HCT116 (cell line): ENCODE results near the gene MAEA. TPM values are rescaled to one million over a fixed set of nuclear protein-coding genes. Genes with fewer than 3 reads are reported as not detected.

ENCODE experiments used
- ATAC-seq: fragments of 200-7000 bp; cut with Tn5 transposase; 2 replicates; pipeline ENCODE4 v1.9.1; 2020; ENCODE audit warnings: mild to moderate bottlenecking, moderate library complexity
- BruUV-seq: library from RNA; stranded (reverse); fragments of 400-500 nt; replicated peaks from 2 replicates; lab custom pipeline; 2021; lab: Mats Ljungman, UMichigan
- CTCF ChIA-PET: fragments of 300-600 bp; sonication (Branson Sonifier 250); formaldehyde crosslinking; loops from one replicate; lab custom pipeline; 2021; ENCODE audit warnings: antibody characterized with exemption; lab: Charles Lee
- POLR2A ChIA-PET: fragments of 300-600, 350-600 bp; sonication (Branson Sonifier 250); formaldehyde crosslinking; loops from one replicate; lab custom pipeline; 2021; ENCODE audit warnings: antibody characterized with exemption; lab: Charles Lee
- RAD21 ChIA-PET, 2 experiments: fragments of 300-600 bp; sonication (Branson Sonifier 250); formaldehyde crosslinking; loops; one replicate each; lab custom pipeline; 2023; ENCODE audit warnings: low total read pairs in 2 of 2; ENCODE audit not compliant: uncharacterized antibody in 2 of 2, unreplicated experiment in 2 of 2, low non-redundant PET in 1 of 2; lab: Charles Lee
- DNase-seq: peaks from one replicate; pipeline ENCODE4 v3.0.0-alpha.2; 2010; ENCODE audit warnings: low read depth, low spot score
- H2AFZ ChIP-seq: fragments of 200-600 bp; shearing (Covaris generic), sonication (generic); 2 replicates; pipeline ENCODE4 v1.6.1; 2017; ENCODE audit warnings: low read depth, mixed run types, mixed read lengths, antibody characterized with exemption, low read length; ENCODE audit not compliant: poor library complexity, severe bottlenecking
- H3K27ac ChIP-seq: 2 replicates; pipeline ENCODE4 v1.5.1; 2012; ENCODE audit warnings: low read depth, low read length
- H3K27me3 ChIP-seq: fragments of 200-600 bp; sonication (generic); 2 replicates; pipeline ENCODE4 v1.6.1; 2016; ENCODE audit warnings: mixed run types, low read length, mixed read lengths; ENCODE audit not compliant: insufficient read depth
- H3K36me3 ChIP-seq, 2 experiments: fragments of 200-500 bp in 1 of 2; fragments of 200-600 bp in 1 of 2; sonication (Bioruptor generic) in 1 of 2; sonication (generic) in 1 of 2; 2 replicates each; pipeline versions ENCODE4 v1.5.1 to v1.6.1; 2014 to 2016; ENCODE audit warnings: low read length in 2 of 2, inconsistent platforms in 1 of 2, mixed read lengths in 1 of 2, mixed run types in 1 of 2; ENCODE audit not compliant: insufficient read depth in 2 of 2, control insufficient read depth in 1 of 2
- H3K4me1 ChIP-seq, 2 experiments: fragments of 200-600 bp in 1 of 2; sonication (generic) in 1 of 2; 2 replicates each; pipeline versions ENCODE4 v1.5.1 to v1.6.1; 2012 to 2017; ENCODE audit warnings: low read length in 2 of 2, inconsistent platforms in 1 of 2, mild to moderate bottlenecking in 1 of 2, mixed read lengths in 1 of 2, mixed run types in 1 of 2, moderate library complexity in 1 of 2; ENCODE audit not compliant: insufficient read depth in 2 of 2, control insufficient read depth in 1 of 2
- H3K4me2 ChIP-seq: fragments of 200-600 bp; sonication (generic); 2 replicates; pipeline ENCODE4 v1.6.1; 2017; ENCODE audit warnings: mixed run types, low read length, mixed read lengths
- H3K4me3 ChIP-seq, 2 experiments: fragments of 200-600 bp in 1 of 2; sonication (generic) in 1 of 2; replicated peaks in 1 of 2; 2 replicates each; pipeline ENCODE4 v1.5.1; 2011 to 2016; ENCODE audit warnings: low read length in 2 of 2, control low read depth in 1 of 2, low read depth in 1 of 2, mild to moderate bottlenecking in 1 of 2, mixed read lengths in 1 of 2, mixed run types in 1 of 2
- H3K79me2 ChIP-seq: fragments of 200-600 bp; sonication (generic); 2 replicates; pipeline ENCODE4 v1.6.1; 2017; ENCODE audit warnings: mild to moderate bottlenecking, mixed run types, low read length, moderate library complexity, mixed read lengths; ENCODE audit not compliant: insufficient read depth
- H3K9ac ChIP-seq: fragments of 200-600 bp; sonication (generic); 2 replicates; pipeline ENCODE4 v1.6.1; 2016; ENCODE audit warnings: low read length, mixed read lengths
- H3K9me2 ChIP-seq: fragments of 200-600 bp; sonication (generic), shearing (Covaris generic); 2 replicates; pipeline ENCODE4 v1.6.1; 2017; ENCODE audit warnings: mixed run types, mild to moderate bottlenecking, moderate library complexity; ENCODE audit not compliant: insufficient read depth
- H3K9me3 ChIP-seq, 2 experiments: fragments of 200-500 bp in 1 of 2; fragments of 200-600 bp in 1 of 2; sonication (Bioruptor generic) in 1 of 2; sonication (generic) in 1 of 2; 2 replicates each; pipeline ENCODE4 v1.6.1; 2014 to 2017; ENCODE audit warnings: low read length in 2 of 2, mixed read lengths in 2 of 2, inconsistent platforms in 1 of 2, low read depth in 1 of 2, mild to moderate bottlenecking in 1 of 2, mixed run types in 1 of 2, moderate library complexity in 1 of 2; ENCODE audit not compliant: control insufficient read depth in 1 of 2, insufficient read depth in 1 of 2
- H4K20me1 ChIP-seq: fragments of 200-600 bp; sonication (generic), shearing (Covaris generic); 2 replicates; pipeline ENCODE4 v1.6.1; 2017; ENCODE audit warnings: mixed run types, mild to moderate bottlenecking, moderate library complexity; ENCODE audit not compliant: insufficient read depth
- ATF3 ChIP-seq: IDR thresholded peaks from 2 replicates; pipeline ENCODE4 v1.6.1; 2012
- CEBPB ChIP-seq: IDR thresholded peaks from 2 replicates; pipeline ENCODE4 v1.6.1; 2012; ENCODE audit warnings: low read depth
- EGR1 ChIP-seq: IDR thresholded peaks from 2 replicates; pipeline ENCODE4 v1.6.1; 2012; ENCODE audit warnings: low read depth
- ELF1 ChIP-seq: IDR thresholded peaks from 2 replicates; pipeline ENCODE4 v1.6.1; 2012; ENCODE audit warnings: low read depth, borderline replicate concordance
- EZH2 ChIP-seq: fragments of 200-600 bp; sonication (generic); IDR thresholded peaks from 2 replicates; pipeline ENCODE4 v1.6.1; 2017; ENCODE audit warnings: antibody characterized with exemption, mixed run types
- FOSL1 ChIP-seq: IDR thresholded peaks from 2 replicates; pipeline ENCODE4 v1.6.1; 2012; ENCODE audit warnings: low read depth
- MAX ChIP-seq: IDR thresholded peaks from 2 replicates; pipeline ENCODE4 v1.6.1; 2012
- POLR2A ChIP-seq: IDR thresholded peaks from 2 replicates; pipeline ENCODE4 v1.7.0; 2011; ENCODE audit warnings: borderline replicate concordance; ENCODE audit not compliant: insufficient read depth, insufficient read length; ENCODE audit errors: extremely low read depth
- POLR2AphosphoS5 ChIP-seq: IDR thresholded peaks from 2 replicates; pipeline ENCODE4 v1.6.1; 2011; ENCODE audit warnings: mild to moderate bottlenecking, low read depth, low read length, moderate library complexity
- SP1 ChIP-seq: IDR thresholded peaks from 2 replicates; pipeline ENCODE4 v1.6.1; 2012; ENCODE audit warnings: low read depth
- ZBTB33 ChIP-seq: IDR thresholded peaks from 2 replicates; pipeline ENCODE4 v1.6.1; 2011; ENCODE audit warnings: mild to moderate bottlenecking, low read length, moderate library complexity; ENCODE audit not compliant: insufficient replicate concordance; ENCODE audit errors: extremely low read depth
- ZFX ChIP-seq: fragments of 450-650 bp; IDR thresholded peaks from 2 replicates; pipeline ENCODE4 v1.6.1; 2017
- intact Hi-C: fragments of 100-400 bp; cut with micrococcal nuclease; formaldehyde crosslinking; loops from 2 replicates; pipeline ENCODE4 v1.10.0; 2022
- total RNA-seq: library from RNA; stranded (reverse); gene quantifications from one replicate; pipeline ENCODE4 v1.2.1, GENCODE V29; 2021; ENCODE audit not compliant: unreplicated experiment

Gene MAEA
- total RNA-seq, 1 experiment from 2014 or later: 88.3 TPM

- RAD21 ChIA-PET: no interaction called here
- Histone ChIP-seq H3K36me3 (peaks cover 2 to 4% of the 10 kb centered on the region in 2 experiments; a peak in 1 of 4 replicates), H3K27ac (no peak overlapping the region)
- TF ChIP-seq POLR2AphosphoS5 (no peak), POLR2A (no peak), MAX (no peak), SP1 (no peak), EGR1 (no peak), ATF3 (no peak), FOSL1 (no peak), ELF1 (no peak), ZBTB33 (no peak), CEBPB (no peak), EZH2 (no peak), ZFX (no peak)
- TF ChIP-seq, all 23 proteins: peak for 0
- BruUV-seq: no TSS peak
- DNase-seq (no peak), ATAC-seq (no peak)
- Histone ChIP-seq H3K79me2 (no peaks in the 10 kb centered on the region), H3K9me3 (no peaks in the 10 kb centered on the region), H3K4me3 (no peak overlapping the region), H3K4me1 (no peaks in the 10 kb centered on the region), H3K9ac (no peak overlapping the region), H3K4me2 (no peak overlapping the region), H4K20me1 (no peaks in the 10 kb centered on the region), H3K9me2 (no peaks in the 10 kb centered on the region), H2AFZ (no peak overlapping the region), H3K27me3 (no peaks in the 10 kb centered on the region)
- POLR2A ChIA-PET: no interaction called here
- CTCF ChIA-PET: no interaction called here
- intact Hi-C loops: no loop called here
Observed at GRCh38 chr4:1381944-1382541, 92.4 kb downstream of the MAEA start.
